ENCODE measurements around the gene PIK3C2G.
"Not testable (repeated sequence)": the region's sequence is repeated elsewhere in the genome, so short reads cannot be mapped to it uniquely, and the experiment has no call there.

The PIK3C2G gene, protein sequence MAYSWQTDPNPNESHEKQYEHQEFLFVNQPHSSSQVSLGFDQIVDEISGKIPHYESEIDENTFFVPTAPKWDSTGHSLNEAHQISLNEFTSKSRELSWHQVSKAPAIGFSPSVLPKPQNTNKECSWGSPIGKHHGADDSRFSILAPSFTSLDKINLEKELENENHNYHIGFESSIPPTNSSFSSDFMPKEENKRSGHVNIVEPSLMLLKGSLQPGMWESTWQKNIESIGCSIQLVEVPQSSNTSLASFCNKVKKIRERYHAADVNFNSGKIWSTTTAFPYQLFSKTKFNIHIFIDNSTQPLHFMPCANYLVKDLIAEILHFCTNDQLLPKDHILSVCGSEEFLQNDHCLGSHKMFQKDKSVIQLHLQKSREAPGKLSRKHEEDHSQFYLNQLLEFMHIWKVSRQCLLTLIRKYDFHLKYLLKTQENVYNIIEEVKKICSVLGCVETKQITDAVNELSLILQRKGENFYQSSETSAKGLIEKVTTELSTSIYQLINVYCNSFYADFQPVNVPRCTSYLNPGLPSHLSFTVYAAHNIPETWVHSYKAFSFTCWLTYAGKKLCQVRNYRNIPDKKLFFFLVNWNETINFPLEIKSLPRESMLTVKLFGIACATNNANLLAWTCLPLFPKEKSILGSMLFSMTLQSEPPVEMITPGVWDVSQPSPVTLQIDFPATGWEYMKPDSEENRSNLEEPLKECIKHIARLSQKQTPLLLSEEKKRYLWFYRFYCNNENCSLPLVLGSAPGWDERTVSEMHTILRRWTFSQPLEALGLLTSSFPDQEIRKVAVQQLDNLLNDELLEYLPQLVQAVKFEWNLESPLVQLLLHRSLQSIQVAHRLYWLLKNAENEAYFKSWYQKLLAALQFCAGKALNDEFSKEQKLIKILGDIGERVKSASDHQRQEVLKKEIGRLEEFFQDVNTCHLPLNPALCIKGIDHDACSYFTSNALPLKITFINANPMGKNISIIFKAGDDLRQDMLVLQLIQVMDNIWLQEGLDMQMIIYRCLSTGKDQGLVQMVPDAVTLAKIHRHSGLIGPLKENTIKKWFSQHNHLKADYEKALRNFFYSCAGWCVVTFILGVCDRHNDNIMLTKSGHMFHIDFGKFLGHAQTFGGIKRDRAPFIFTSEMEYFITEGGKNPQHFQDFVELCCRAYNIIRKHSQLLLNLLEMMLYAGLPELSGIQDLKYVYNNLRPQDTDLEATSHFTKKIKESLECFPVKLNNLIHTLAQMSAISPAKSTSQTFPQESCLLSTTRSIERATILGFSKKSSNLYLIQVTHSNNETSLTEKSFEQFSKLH (N-terminal part only)

DNA sequence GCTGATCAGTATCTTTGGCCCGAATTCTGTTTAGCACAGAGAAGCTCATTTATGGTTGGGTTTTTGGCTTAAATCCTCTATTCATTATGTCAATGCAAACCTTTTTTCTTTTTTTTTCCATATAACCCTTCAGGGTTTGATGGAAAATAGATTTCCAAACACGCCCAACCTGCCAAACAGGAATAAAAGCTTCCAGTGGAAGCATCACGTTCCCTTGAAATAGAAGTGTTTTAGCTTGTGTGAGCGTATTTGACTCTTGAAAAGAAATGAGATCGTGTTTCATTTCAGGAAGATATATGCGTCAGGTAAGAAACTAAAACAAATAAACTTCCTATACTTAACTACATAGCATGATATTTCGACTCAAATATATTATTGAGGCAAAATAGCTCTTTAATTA lies at the start of gene PIK3C2G:
Gene PIK3C2G, plus strand, starts transcription at position 246 of the 400 bp plus-strand sequence. CDS start 20,564 bp downstream, outside the sequence.
- DNase-seq: no peak

DNA sequence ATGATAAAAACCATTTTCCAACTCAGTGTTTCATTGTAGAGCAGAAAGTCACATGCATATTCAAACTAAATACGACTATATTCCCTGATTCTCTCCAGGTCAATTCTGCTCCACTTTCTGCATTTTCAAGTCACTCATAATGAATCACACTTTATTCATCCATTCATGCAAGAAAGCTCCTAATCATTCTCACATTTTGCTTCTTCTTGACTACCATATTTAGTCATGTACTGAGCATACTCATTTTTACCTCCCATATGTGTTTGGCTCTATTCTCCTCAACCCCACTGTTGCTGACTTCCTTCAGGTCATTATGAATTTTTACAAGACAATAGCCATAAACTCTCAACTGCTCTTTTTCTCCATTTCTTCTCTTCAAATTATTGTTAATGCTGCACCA lies 43.4 kb upstream of the PIK3C2G start:
- no peak for DNase-seq

DNA sequence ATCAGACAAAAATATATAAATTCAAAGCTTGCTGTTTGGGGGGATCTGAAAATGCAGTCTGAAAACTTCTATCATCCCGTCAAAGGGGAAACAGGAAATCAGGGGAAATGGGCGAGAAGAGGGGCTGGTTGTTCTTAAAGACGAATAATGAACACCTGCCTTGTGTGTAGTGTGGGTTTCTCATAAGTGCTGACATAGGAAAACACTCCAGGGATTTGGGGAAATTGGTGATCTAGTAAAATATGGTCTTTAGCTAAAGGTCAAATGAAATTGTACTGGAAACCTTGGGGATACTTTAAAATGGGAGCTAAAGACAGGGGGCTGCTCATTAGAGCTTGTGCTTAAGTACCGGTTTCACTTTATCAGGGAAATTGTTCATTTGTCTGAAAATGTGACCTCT lies 39.6 kb upstream of the PIK3C2G start:
- DNase-seq: no peak

DNA sequence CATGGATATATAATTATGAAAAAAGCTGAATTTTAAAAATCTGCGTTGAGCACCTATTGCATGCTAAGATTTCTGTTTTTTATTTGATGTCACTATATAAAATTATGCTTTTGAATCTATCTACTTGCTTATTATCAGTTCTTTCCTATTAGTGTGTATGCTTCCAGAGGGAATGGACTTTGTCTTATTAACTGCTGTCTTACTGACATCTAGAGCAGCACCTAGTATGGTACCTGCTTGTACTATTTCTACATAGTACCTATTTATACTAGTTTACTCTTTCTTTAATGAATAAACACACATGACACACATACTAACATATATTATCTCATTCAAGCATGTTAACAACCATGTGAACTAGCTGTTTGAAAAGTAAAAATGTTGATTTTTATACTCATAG lies 38.6 kb upstream of the PIK3C2G start:
- no peak for DNase-seq

DNA sequence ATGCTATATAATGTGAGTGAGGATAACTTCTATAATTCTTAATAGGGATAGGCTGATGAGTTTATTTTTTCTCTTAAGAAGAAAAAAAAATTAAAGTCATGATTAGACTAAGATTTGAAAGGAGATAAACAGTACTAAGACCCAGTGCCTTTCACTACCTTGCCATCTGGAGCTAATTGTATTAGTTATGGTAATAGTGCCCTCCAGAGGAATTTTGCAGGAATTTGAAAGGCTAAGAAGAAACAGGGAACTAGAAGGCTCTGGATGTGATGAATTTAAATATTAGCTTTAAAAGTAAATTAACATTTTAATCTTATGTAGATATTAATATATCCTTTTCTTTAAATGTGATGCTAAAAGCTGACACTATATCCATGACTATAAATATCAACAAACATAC lies 36.6 kb upstream of the PIK3C2G start:
- DNase-seq: no peak

DNA sequence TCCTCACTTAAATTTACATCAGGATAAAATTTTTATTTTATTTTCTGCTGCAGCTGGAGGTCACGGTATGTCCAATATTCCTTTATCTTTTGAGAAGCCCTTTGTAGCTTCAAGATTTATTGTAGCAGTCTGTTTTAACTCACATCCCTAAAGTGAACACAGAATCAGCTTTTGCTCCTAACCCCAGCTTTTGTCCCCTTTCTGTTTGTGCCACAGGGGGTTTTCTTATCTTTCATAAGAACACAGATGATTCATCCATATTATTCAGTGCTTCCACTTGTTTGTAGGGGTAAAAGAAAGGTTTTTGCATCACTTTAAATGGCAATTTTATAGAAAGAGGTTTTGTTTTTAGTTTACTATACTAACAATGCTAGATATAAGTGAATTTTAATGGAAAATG lies 21.8 kb upstream of the PIK3C2G start:
- no peak for DNase-seq

DNA sequence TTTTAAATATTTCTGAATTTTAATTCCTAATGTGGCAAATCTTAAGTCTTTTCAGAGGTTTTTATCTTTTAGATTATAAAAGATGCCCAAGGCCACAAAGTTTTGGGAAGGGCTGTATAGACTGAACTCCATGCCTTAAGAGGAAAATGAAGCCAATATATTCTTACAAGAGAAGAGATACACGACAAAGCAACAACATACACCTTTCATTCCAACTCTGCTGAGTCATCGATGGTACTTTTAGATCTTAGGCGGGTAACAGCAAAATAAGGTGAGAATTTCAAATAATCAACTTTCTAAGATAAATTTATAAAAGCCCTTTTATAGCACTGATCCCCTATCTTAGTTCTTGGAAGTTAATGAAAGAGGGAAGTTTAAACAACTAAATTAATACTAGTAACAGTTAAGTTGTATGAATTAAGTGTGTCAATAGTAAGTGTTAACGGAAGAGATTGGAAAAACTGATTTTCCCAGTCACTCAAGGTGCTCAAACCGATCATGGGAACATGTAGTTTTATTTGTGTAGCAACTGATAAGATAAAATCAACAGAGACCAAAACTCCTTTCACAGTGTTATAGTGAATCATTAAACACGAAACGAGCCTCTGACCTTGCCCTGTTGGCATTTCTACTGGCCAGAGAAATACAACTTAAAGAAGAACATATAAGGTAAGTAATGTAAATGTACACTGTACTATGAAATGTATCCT lies 18.8 kb upstream of the PIK3C2G start:
- DNase-seq: no peak

DNA sequence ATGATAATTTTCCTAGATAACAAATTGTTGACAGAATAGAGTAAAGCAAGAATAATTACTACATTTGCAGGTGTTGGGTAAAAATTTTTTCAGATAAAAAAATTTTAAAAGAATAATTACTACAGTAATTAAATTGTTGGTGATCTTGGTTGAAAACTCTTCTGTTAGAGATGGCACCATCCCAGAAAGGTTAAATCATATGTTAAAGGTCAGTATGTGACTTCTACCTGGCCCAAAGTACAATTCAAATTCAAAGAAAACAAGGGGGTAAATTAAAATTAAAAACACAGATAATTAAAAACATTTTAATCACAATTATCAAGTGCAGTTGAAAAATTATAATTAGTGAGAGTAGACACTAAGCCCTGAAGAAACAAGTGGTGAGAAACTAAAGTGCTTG lies 18.1 kb upstream of the PIK3C2G start:
- no peak for DNase-seq

DNA sequence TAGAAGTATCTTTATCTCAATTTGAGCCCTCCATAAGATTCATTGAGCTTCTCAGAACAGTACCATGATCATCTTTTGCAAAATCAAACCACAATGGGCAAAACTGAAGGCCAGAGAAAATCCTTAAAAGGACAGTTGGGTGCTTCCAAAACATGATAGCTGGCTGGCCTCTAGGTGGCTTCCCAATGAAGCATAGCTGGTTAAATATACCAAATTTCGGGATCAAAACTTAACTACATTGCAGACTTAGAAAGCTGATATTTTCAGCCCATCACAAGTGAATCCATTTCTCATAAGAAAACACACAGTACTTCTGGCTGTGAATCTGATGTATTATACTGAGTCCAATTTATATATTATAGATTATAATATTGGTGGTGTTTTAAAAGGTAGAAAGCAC lies 15.3 kb upstream of the PIK3C2G start:
- DNase-seq: no peak

DNA sequence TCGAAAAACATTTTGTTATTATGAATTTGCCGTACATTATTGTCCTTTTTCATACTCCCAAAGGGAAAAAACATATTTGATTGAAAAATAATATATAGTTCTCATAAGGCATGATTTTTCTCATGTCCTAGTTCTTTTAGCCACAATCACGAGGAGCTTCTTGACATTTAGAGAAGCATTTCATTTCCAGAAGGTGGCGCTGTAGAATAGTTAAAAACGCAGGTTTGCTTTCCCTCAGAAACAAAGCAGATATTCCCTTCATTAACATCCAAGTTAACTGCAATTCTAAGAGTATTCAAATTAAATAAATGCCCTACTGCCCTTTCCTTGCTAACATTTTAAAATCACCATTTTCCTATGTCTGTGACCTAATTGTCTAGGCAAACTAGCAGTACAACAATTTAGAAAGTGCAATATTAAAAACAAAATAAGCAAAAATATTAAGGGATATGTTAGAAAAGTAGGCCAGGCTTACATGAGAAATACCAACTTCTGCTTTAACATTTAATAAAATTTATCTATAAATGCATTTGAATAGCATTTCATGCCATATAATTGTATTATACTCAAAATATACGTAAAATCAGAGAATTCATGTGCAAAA lies 10.9 kb upstream of the PIK3C2G start:
- DNase-seq: peak in 4 of 56 donors; percentile 6 to 21 (median 10)

DNA sequence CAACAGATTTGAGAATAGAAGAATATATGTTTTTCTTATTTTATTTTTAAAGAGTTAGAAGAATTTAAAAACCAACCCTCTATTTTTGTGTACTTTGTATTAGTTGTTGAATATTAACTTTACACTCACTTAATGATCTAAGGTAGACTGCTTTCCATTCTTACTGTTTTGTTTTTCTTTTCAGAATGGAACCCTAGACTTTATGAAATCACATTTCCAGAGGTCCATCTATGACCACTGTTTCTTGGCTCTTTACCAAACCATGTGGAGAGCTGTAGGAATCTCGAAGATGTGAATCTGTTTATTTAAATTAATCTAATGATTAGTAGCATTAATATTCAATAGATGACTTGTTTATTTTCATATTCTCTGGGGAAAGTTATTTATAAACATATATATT lies 7.2 kb upstream of the PIK3C2G start:
- no peak for DNase-seq

DNA sequence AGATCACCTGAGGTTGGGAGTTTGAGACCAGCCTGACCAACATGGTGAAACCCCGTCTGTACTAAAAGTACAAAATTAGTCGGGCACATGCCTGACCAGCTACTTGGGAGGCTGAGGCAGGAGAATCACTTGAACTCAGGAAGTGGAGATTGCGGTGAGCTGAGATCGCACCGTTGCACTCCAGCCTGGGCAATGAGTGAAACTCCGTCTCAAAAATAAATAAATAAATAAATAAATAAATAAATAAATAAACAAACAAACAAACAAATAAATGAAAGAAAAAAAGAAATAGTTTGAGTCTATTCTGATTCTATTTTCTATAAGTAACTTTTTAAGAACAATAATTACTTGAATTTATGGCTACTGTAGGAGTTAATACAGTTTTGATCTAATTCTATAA lies 6.3 kb upstream of the PIK3C2G start:
- DNase-seq: not testable (repeated sequence)

DNA sequence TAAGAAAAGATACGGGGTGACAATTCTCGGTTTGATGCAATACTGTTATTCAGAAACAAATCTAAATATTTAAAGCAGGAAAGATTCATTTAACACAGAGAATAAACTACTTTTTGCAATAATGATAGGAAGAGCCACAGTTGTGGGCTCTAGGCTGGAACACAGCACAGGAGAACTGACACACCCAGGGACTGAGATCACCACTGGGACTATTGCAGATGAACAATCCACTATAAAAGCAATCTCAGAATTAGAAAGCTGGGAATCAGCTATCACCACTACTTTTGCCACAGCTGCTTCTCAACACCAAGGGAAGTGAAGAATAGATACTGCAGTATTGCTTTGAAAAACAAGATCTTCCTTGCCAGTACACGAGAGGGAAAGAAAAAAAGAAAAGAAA lies 4.1 kb upstream of the PIK3C2G start:
- no peak for DNase-seq

DNA sequence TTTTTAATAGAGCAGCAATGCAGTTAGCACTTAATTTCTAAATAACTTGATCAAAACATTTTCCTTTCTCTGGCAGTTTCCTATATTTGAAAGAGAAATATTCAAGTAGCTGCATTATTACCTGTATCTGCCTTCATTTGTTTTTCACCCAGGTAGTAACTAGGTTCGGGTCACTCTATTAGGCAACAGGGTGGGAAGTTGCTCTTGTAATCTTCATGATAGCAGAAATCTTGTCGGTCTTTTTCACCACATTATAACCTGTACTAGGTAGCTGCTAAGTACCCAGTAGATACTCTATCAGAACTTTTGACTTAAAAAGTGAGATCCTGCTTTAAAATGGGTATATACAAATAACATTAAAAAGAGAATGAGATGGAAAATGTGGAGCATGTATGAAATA lies 2.4 kb upstream of the PIK3C2G start:
- DNase-seq: no peak

DNA sequence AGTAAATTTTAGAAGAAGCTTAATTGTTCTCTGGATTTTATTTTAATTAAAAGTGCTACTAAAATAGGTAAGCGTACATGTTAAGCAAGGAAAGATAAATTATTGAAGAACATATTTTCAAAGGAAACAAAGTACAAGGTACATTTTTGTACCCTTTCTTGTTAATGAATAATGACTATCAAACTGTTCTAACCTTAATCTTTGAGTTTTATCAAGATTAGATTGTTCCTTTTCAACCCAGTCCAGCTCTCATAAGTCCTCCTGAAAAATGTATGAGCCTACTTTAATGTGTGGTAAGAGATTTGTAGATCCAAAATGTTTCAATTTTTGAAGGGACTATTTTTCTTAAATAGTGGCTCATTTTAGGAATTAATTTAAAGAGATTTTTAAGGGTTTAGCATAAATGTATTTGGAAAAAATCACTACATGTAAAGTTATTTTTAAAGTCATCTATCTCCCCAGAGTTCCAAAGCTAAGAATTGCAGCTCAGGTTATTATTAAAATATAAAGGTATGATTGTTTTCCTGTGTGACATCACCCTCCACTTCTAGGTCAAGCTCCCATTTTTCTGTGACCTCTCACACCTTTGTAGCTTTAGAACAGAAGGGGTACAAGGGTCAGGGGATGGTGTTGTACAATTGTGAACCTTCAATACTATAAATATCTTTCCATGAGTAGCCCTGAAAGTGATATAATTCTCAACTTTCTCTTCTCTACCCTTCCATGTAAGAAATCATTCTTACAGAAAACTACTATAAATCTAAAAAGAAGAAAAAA lies 1.2 kb upstream of the PIK3C2G start:
- no peak for DNase-seq

DNA sequence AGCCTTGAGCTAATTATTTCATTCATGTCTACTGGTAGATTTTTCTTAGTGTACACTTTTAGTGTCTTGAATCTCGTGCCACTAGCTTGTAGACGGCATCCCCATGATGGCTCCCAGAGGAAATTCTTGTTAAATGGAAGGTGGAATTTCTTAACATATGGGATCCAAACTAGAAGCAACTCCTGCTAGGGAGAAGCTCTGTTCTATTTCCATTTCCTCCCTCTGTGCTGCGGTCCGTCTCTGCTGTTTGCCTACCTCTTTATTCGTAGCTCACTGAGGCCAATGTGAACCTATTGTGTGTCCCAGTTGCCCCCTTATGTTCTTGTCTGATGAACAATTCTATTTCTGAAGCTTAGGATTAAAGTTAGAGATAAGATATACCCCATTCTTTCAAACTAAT lies 588 bp downstream of the PIK3C2G start:
- DNase-seq: no peak

DNA sequence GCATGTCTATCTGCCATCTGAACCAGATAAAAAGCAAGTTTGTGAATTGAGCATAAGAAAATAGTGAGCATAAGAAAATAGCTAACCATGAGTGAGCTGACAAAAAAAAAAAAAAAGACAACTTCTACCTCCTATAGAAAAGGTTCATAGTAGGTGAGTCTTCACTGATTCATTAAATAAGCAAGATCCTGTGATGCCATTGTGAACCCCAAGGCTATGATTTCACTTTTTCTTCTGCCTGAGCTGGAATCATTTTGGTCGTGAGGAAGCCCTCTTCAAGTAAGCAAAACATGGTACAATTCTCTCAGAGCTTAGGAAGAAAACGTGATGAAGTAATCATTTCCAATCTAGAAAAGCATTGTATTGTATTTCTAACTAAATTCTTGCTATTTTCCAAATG lies 1.2 kb downstream of the PIK3C2G start:
- no peak for DNase-seq

DNA sequence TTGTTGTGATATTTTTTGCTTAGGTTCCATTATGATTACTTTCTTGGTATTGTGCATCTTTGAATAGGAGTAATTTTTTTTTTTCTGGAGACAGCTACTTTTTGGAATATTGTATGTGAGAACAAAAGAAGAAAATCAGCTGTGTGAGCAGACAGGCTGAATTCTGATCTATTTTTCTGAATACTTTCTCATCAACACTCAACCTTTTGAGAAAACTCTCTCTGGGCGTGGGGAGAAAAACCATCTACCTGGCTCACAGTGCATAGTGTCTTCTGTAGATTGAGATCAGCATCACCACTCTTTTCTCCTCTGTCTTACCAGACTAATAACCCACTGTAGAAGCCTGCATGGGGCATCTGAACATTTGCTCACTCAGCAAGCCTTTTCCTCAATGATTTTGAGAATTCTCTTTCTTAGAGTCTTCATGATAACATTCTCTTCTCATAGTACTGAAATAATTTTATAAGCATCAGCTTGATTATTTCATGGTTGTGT lies 3.3 kb downstream of the PIK3C2G start:
- no peak for DNase-seq

DNA sequence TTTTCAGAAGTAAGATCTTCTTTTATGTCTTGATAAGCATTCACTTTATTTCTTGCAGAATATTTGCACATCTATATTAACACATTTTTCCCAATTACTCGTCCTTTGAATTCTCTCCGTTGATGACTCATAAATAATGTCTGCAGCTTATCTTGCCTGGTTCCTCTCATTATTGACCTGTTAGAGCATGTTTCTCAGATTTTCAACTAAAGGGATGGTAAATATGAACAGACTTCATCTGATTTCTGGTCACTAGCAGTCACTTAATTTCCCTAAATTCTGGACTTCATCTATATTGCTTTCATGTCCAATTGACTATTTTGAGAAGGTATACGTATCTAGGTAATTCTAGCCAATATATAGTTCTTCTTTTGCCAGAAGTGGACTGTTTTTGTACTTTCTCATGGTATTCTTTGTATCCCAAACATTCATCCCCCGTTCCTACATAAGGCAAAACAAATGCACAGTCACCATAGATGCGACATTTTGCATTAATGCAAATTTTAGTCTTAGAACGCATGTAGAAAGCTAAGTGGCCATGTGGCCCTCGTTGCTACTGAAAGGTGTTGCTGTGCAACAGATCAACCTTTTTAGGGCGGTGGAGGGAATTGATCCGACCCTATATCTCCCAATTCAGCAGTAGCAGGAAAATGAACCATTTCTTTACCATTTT lies 6.2 kb downstream of the PIK3C2G start:
- DNase-seq: no peak

Data from nucleus accumbens (tissue), 56 donors.